GM21786 (cell line): Measurements from ENCODE around the gene UBE2F.

Source experiments
- ATAC-seq: cut with Tn5 transposase; IDR thresholded peaks from one replicate; pipeline ENCODE4 v1.9.1; 2021; ENCODE audit not compliant: unreplicated experiment

The UBE2F gene

GRCh38 chr2:237966565-237967462 is at the start of gene UBE2F:
Gene UBE2F, plus strand, starts transcription at chr2:237967014. Its CDS starts 6,094 bp downstream, at chr2:237973108.
- ATAC-seq: peak; percentile 93

- ATAC-seq: no peak
Measured at GRCh38 chr2:237917696-237918374, 49.0 kb upstream of the UBE2F start.

- no peak for ATAC-seq
Measured at GRCh38 chr2:237919593-237919992, 47.2 kb upstream of the UBE2F start.

GRCh38 chr2:237920673-237921072 is 46.1 kb upstream of the UBE2F start:
- no peak for ATAC-seq

GRCh38 chr2:237921967-237922492 is 44.8 kb upstream of the UBE2F start:
- ATAC-seq: no peak

- no peak for ATAC-seq
Measured at GRCh38 chr2:237922641-237923361, 44.0 kb upstream of the UBE2F start.

- peak; percentile 70 for ATAC-seq
Measured at GRCh38 chr2:237923481-237924163, 43.2 kb upstream of the UBE2F start.

GRCh38 chr2:237924164-237924534 is 42.7 kb upstream of the UBE2F start:
- no peak for ATAC-seq

- ATAC-seq: no peak
Measured at GRCh38 chr2:237927135-237927534, 39.7 kb upstream of the UBE2F start.

GRCh38 chr2:237927986-237928385 is 38.8 kb upstream of the UBE2F start:
- no peak for ATAC-seq

GRCh38 chr2:237929979-237930378 is 36.8 kb upstream of the UBE2F start:
- no peak for ATAC-seq

- ATAC-seq: no peak
Measured at GRCh38 chr2:237931205-237931721, 35.6 kb upstream of the UBE2F start.

GRCh38 chr2:237932731-237933131 is 34.1 kb upstream of the UBE2F start:
- no peak for ATAC-seq

- ATAC-seq: no peak
Measured at GRCh38 chr2:237934186-237934585, 32.6 kb upstream of the UBE2F start.

GRCh38 chr2:237935740-237936452 is 30.9 kb upstream of the UBE2F start:
- no peak for ATAC-seq

GRCh38 chr2:237939251-237939650 is 27.6 kb upstream of the UBE2F start:
- no peak for ATAC-seq

GRCh38 chr2:237940828-237941227 is 26.0 kb upstream of the UBE2F start:
- ATAC-seq: no peak

- ATAC-seq: no peak
Measured at GRCh38 chr2:237941239-237941638, 25.6 kb upstream of the UBE2F start.

GRCh38 chr2:237942513-237942899 is 24.3 kb upstream of the UBE2F start:
- no peak for ATAC-seq
